HCEC 1CT (cell line): ENCODE measurements around the gene ERC2.

Experiments used
- DNase-seq: peaks from one replicate; pipeline ENCODE4 v3.0.0-alpha.2; 2017

The ERC2 gene

DNA sequence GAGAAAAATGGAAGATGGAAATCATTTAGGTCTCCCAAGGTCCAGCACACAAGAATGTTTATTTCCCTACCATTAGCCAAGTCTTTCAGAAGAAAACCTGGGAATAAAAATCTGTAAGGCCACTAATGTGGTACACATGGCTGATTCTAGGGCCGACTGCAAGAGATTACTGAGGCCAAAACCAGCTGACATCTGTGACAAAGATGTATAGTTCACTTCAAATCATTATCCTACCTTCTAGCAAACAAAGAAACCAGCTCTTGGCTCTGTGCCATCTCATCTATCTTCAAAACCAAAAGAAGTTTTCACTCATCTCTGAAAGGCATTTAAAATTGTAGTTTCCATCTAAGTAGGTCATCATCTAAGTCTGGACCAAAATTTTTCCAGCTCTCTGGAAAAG is 43.9 kb downstream of the ERC2 start:
- DNase-seq = no peak

GRCh38 chr3:56423661-56424099 is 44.6 kb downstream of the ERC2 start:
- no peak for DNase-seq

GRCh38 chr3:56422316-56422715 is 46.0 kb downstream of the ERC2 start:
- DNase-seq = no peak

DNA sequence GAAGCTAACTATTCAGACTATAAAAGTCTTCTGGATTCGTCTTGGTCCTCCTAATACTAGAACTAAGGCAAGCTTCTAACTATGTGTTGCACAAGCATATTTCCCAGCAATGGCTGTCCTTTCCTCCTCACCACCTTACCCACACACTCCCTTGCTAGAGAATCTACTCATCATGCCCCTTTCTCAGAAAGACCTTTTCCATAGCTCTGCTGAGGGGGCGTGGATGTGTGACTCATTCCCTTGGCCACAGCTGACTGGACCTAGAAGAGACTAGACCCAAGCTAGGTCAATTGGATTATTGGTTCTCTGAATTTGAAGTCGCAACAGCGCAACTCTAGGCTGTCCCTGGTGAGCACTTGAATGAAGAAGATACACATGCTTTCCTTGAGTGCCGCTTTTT is 47.1 kb downstream of the ERC2 start:
- DNase-seq = no peak

DNA sequence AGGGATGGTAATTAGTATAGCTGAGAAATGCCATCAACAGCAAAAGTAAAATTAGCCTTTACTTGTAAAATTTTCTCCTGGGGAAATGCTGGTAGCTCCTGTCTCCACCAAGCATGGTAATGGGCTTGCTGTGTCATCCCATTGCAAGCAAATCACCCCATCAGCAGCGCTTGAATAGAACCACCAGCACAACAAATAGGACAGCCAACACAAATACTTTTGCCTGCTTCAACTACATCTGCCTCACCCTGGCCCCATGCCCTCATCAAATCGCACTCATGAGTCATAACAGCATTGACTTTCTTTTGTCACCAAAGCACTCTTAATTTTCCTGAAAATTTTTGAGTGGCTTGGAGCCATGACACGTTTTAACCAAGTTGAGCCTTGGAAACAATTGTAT is 52.6 kb downstream of the ERC2 start:
- DNase-seq = no peak

DNA sequence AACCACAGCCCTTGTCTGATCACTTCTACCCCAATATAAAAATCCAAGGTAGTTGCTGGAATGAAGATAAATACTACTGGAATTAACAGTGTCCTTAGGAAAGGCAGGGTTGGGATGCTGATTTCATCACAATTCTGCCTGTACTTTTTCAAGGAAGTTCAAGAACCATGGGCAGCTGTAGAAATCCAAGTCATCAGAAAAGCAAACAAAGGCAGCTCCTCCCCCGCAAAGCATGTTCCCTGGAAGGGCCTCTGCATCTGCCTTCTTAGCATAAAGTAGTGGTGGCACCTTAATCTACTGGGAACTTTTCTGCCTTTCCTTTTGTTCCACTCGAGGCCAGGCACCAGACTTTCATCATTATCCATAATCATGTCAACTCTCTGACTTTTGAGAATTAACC is 54.4 kb downstream of the ERC2 start:
- DNase-seq = no peak

- no peak for DNase-seq
Observed at GRCh38 chr3:56411166-56411565, 57.1 kb downstream of the ERC2 start.

DNA sequence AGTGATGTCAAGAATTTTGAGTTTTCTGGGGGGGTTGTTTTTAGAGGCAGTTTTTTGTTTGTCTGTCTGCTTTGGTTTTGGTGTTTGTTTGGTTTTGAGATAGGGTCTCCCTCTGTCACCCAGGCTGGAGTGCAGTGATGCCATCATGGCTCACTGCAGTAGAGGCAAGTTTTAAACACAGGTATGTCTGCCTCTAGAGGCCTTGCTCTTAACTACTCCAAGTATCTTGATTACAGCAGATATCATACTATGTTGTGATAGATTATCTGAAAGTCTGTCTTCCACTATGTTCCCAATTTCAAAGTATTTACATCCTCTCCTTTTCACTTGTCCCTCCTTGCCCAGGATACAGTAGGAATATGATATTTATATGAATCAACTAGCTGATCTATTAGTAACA is 57.7 kb downstream of the ERC2 start:
- no peak for DNase-seq

GRCh38 chr3:56409790-56410189 is 58.5 kb downstream of the ERC2 start:
- no peak for DNase-seq

GRCh38 chr3:56408761-56409196 is 59.5 kb downstream of the ERC2 start:
- DNase-seq = no peak

- no peak for DNase-seq
Observed at GRCh38 chr3:56406826-56407515, 61.3 kb downstream of the ERC2 start.

DNA sequence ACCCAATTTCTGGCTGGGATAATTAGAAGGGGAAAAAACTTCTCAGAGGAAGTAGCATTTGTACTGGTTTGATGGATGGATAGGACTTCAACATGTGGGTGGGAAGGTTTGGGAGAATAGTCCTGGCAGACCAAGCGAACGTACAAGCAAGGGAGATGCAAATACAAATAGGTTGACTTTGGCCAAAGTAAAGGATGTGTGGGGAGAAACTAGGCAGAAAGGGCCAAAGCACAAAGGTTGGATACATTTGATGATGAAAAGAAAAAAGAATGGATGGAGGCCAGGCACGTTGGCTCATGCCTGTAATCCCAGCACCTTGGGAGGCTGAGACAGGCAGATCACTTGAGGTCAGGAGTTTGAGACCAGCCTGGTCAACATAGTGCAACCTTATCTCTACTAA is 63.4 kb downstream of the ERC2 start:
- no peak for DNase-seq

GRCh38 chr3:56398659-56399058 is 69.6 kb downstream of the ERC2 start:
- no peak for DNase-seq

DNA sequence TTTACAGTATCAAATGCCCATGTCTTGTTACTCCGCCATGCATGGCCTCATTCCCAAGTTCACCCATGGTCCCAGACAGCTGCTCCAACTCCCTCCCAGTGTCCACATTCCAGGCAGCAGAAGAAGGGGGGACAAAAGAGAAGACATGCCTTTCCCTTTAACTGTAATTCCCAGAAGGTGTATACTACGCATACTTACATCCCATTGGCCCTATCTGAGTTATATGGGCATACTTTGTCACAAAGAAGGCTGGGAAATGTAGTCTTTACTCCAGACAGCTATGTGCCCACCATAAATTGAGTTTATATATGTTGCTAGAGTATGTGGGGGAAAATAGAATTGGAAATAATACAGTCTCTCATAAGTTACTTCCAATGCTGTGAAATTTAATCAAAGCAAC is 70.5 kb downstream of the ERC2 start:
- no peak for DNase-seq

GRCh38 chr3:56389183-56389830 is 79.0 kb downstream of the ERC2 start:
- DNase-seq = no peak

DNA sequence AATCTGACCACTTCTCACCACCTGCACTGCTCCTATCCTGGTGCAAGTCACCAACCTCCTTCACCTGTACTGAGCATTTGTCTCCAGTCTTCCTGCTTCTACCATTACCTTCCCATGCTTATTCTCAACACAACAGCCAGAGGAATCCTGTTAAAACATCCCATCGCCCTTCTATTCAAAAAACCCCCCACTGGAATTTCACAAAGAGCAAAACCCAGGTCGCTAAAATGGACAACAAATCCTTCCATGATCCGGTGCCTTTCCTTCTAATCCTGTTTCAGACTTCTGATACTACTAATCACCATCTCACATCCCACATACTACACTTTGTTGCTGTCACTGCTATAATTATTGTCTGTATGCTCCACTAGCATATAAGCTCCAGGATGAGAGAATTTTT is 85.2 kb downstream of the ERC2 start:
- DNase-seq = no peak

GRCh38 chr3:56379723-56380287 is 88.5 kb downstream of the ERC2 start:
- no peak for DNase-seq

DNA sequence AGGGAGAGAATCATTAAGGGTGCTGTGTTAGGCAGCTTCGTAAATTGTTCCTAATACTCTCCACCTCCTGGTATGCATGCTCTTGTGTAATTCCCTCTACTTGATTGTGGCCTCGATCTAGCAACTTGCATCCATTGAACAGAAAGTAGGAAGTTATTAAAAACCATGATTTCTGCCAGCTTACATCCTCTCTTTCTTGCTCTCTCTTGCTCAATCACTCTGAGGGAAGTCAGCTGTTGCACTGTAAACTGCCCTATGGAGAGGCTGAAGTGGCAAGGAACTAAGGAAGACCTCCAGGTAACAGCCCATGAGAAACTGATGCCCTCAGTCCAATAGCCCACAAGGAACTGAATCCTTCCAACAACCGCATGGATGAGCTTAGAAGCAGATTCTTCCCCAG is 92.6 kb downstream of the ERC2 start:
- no peak for DNase-seq

GRCh38 chr3:56373386-56373785 is 94.9 kb downstream of the ERC2 start:
- DNase-seq = no peak

- DNase-seq = no peak
Observed at GRCh38 chr3:56370991-56371775, 97.1 kb downstream of the ERC2 start.

- DNase-seq = no peak
Observed at GRCh38 chr3:56369914-56370313, 98.4 kb downstream of the ERC2 start.

GRCh38 chr3:56368846-56369245 is 99.4 kb downstream of the ERC2 start:
- DNase-seq = no peak

DNA sequence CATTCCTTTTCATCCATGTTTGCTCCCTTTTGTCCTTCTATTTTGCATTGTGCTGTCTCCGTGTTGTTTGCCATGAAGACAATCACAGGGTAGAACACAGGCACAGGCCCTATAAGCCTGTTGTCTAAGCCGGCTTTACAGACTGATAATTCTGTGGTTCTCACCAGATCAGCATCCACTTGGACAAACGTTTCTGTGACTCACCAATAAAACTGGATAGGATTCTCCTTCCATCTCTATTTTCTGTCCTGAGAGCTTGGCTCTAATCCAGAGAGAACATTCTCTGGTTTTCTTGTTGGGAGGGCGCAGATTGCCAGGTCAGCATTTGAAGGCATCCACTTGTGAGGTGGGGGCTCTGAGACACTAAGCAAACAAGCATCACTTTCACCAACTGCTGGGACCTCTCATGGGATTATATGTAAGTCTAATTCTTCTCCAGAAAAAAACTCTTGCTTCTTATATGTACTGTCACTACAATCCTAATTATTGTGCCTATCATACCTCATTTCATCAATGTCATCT is 101.6 kb downstream of the ERC2 start:
- no peak for DNase-seq
